Ovary (tissue), 3 donors: Measurements from ENCODE around the gene TMEM205.

Experiments
- POLR2A ChIP-seq: fragments of 450-650 bp; IDR thresholded peaks from one replicate; pipeline ENCODE4 v1.6.1; 2017; ENCODE audit warnings: antibody characterized with exemption, mild to moderate bottlenecking, moderate library complexity
- TF ChIP-seq, protein P1 (sequence below), 3 donors: fragments of 450-650 bp in 2 of 3; fragments of 200-600 bp in 1 of 3; IDR thresholded peaks; one replicate each; pipeline versions ENCODE4 v1.5.1 to v1.8.0; 2016 to 2022; ENCODE audit warnings: antibody characterized with exemption in 3 of 3, mild to moderate bottlenecking in 1 of 3
- donor health status: DM: no; HTN: no; CAD: no.

GRCh38 chr19:11338569-11339253 is 7.4 kb downstream of the TMEM205 start:
- TF ChIP-seq POLR2A, result no peak
- TF ChIP-seq, protein P1, sequence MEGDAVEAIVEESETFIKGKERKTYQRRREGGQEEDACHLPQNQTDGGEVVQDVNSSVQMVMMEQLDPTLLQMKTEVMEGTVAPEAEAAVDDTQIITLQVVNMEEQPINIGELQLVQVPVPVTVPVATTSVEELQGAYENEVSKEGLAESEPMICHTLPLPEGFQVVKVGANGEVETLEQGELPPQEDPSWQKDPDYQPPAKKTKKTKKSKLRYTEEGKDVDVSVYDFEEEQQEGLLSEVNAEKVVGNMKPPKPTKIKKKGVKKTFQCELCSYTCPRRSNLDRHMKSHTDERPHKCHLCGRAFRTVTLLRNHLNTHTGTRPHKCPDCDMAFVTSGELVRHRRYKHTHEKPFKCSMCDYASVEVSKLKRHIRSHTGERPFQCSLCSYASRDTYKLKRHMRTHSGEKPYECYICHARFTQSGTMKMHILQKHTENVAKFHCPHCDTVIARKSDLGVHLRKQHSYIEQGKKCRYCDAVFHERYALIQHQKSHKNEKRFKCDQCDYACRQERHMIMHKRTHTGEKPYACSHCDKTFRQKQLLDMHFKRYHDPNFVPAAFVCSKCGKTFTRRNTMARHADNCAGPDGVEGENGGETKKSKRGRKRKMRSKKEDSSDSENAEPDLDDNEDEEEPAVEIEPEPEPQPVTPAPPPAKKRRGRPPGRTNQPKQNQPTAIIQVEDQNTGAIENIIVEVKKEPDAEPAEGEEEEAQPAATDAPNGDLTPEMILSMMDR (IDR thresholded peaks at IDR 0.05), result no peak
